ENCODE data around the gene MARCHF4. TPM values are rescaled to one million over a fixed set of nuclear protein-coding genes. Genes with fewer than 3 reads are reported as not detected.

The MARCHF4 gene, protein sequence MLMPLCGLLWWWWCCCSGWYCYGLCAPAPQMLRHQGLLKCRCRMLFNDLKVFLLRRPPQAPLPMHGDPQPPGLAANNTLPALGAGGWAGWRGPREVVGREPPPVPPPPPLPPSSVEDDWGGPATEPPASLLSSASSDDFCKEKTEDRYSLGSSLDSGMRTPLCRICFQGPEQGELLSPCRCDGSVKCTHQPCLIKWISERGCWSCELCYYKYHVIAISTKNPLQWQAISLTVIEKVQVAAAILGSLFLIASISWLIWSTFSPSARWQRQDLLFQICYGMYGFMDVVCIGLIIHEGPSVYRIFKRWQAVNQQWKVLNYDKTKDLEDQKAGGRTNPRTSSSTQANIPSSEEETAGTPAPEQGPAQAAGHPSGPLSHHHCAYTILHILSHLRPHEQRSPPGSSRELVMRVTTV
- 0.37 and 0.54 TPM in 2 replicates for total RNA-seq (2022)
- Bru-seq, nascent RNA, result percentile 24 among the genes with signal in this experiment
- percentile 25 among the genes with signal in this experiment for BruChase-seq, experiment 1, labeled RNA remaining after a 6-hour chase
- BruChase-seq, experiment 2, labeled RNA remaining after a 2-hour chase, result percentile 24 among the genes with signal in this experiment
- long read RNA-seq, partial matches to known transcripts, result 1 of 6 reads
- long read RNA-seq, other reads (novel, unspliced or antisense), result 5 of 6 reads

- Mint-ChIP-seq H3K4me3 (ENCODE audit: low read depth, unreplicated experiment) (peak within 1 kb of the TSS; percentile 68), H3K27ac (ENCODE audit: unreplicated experiment) (peak within 1 kb of the TSS; percentile 31), H3K27me3 (ENCODE audit: unreplicated experiment) (peaks cover 64% of the 10 kb centered on the region), H3K36me3 (ENCODE audit: insufficient read depth, unreplicated experiment) (peaks cover 17% of the 10 kb centered on the region), H3K9me3 (ENCODE audit: low read depth, unreplicated experiment) (no peaks in the 10 kb centered on the region), H3K4me1 (ENCODE audit: low read depth, unreplicated experiment) (peaks cover 33% of the 10 kb centered on the region)
- peak; percentile 81 for DNase-seq
- CTCF ChIA-PET, result interaction anchor here (0.7 kb wide), 1 partner anchor 64 kb away, joined by 4 read pairs; no protein-coding TSS in a partner anchor
- intact Hi-C loops (cut with micrococcal nuclease; ENCODE audit: unreplicated experiment), result no loop called here
- TF ChIP-seq, protein P1, sequence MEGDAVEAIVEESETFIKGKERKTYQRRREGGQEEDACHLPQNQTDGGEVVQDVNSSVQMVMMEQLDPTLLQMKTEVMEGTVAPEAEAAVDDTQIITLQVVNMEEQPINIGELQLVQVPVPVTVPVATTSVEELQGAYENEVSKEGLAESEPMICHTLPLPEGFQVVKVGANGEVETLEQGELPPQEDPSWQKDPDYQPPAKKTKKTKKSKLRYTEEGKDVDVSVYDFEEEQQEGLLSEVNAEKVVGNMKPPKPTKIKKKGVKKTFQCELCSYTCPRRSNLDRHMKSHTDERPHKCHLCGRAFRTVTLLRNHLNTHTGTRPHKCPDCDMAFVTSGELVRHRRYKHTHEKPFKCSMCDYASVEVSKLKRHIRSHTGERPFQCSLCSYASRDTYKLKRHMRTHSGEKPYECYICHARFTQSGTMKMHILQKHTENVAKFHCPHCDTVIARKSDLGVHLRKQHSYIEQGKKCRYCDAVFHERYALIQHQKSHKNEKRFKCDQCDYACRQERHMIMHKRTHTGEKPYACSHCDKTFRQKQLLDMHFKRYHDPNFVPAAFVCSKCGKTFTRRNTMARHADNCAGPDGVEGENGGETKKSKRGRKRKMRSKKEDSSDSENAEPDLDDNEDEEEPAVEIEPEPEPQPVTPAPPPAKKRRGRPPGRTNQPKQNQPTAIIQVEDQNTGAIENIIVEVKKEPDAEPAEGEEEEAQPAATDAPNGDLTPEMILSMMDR (IDR thresholded peaks at IDR 0.05; ENCODE audit: unreplicated experiment), result no peak
- BruUV-seq (replicated peaks), result no TSS peak
Measured at GRCh38 chr2:216371721-216372702, at the start of gene MARCHF4. Gene MARCHF4 (minus strand): TSS chr2:216372483. CDS start chr2:216370260, 2,223 bp downstream.

GRCh38 chr2:216420367-216421101 is 48.3 kb upstream of the MARCHF4 start:
- H3K9me3 Mint-ChIP-seq (ENCODE audit: low read depth, unreplicated experiment), result no peaks in the 10 kb centered on the region
- no peaks in the 10 kb centered on the region for H3K27me3 Mint-ChIP-seq (ENCODE audit: unreplicated experiment)
- H3K4me1 Mint-ChIP-seq (ENCODE audit: low read depth, unreplicated experiment), result no peaks in the 10 kb centered on the region
- TF ChIP-seq, protein P1 (IDR thresholded peaks at IDR 0.05; ENCODE audit: unreplicated experiment), result no peak
- no peak overlapping the region for H3K27ac Mint-ChIP-seq (ENCODE audit: unreplicated experiment)
- intact Hi-C loops (cut with micrococcal nuclease; ENCODE audit: unreplicated experiment), result no loop called here
- no peak overlapping the region for H3K4me3 Mint-ChIP-seq (ENCODE audit: low read depth, unreplicated experiment)
- no peak for DNase-seq
- CTCF ChIA-PET, result no interaction called here
- H3K36me3 Mint-ChIP-seq (ENCODE audit: insufficient read depth, unreplicated experiment), result peaks cover 11% of the 10 kb centered on the region
- BruUV-seq (replicated peaks), result no TSS peak

GRCh38 chr2:216418981-216419380 is 46.7 kb upstream of the MARCHF4 start:
- intact Hi-C loops (cut with micrococcal nuclease; ENCODE audit: unreplicated experiment), result no loop called here
- CTCF ChIA-PET, result no interaction called here
- Mint-ChIP-seq H3K27me3 (ENCODE audit: unreplicated experiment) (no peaks in the 10 kb centered on the region), H3K4me3 (ENCODE audit: low read depth, unreplicated experiment) (no peak overlapping the region), H3K9me3 (ENCODE audit: low read depth, unreplicated experiment) (no peaks in the 10 kb centered on the region), H3K36me3 (ENCODE audit: insufficient read depth, unreplicated experiment) (no peaks in the 10 kb centered on the region), H3K27ac (ENCODE audit: unreplicated experiment) (no peak overlapping the region), H3K4me1 (ENCODE audit: low read depth, unreplicated experiment) (no peaks in the 10 kb centered on the region)
- TF ChIP-seq, protein P1 (IDR thresholded peaks at IDR 0.05; ENCODE audit: unreplicated experiment), result no peak
- DNase-seq, result no peak
- no TSS peak for BruUV-seq (replicated peaks)
